OCI-LY7 (cell line): ENCODE measurements around the gene TTBK1. TPM values are rescaled to one million over a fixed set of nuclear protein-coding genes. Genes with fewer than 3 reads are reported as not detected.

ENCODE experiments used
- BruUV-seq: library from RNA; stranded (reverse); fragments of 400-500 nt; replicated peaks from 2 replicates; lab custom pipeline; 2021; lab: Mats Ljungman, UMichigan
- CTCF ChIA-PET: fragments of 300-600 bp; sonication (Branson Sonifier 250); formaldehyde crosslinking; loops from one replicate; lab custom pipeline; 2022; ENCODE audit warnings: antibody characterized with exemption; ENCODE audit not compliant: unreplicated experiment; lab: Charles Lee
- POLR2A ChIA-PET: fragments of 300-600 bp; sonication (Branson Sonifier 250); formaldehyde crosslinking; loops from one replicate; lab custom pipeline; 2022; ENCODE audit warnings: antibody characterized with exemption; lab: Charles Lee
- DNase-seq: peaks from one replicate; pipeline ENCODE4 v3.0.0-alpha.2; 2015; ENCODE audit warnings: low spot score
- H2AFZ ChIP-seq: fragments of 200-600 bp; sonication (generic), shearing (Covaris generic); 2 replicates; pipeline ENCODE4 v1.6.1; 2014; ENCODE audit warnings: mild to moderate bottlenecking, antibody characterized with exemption, low read length, moderate library complexity
- H3K27ac ChIP-seq: fragments of 200-600 bp; sonication (generic); 2 replicates; pipeline ENCODE4 v1.5.1; 2014; ENCODE audit warnings: mixed run types, low read depth, mild to moderate bottlenecking, moderate library complexity, low read length, inconsistent platforms; ENCODE audit not compliant: poor library complexity, severe bottlenecking
- H3K36me3 ChIP-seq: fragments of 200-600 bp; sonication (generic); 2 replicates; pipeline ENCODE4 v1.6.1; 2014; ENCODE audit warnings: mild to moderate bottlenecking, antibody characterized with exemption, low read length, moderate library complexity, mixed read lengths; ENCODE audit not compliant: insufficient read depth
- H3K4me1 ChIP-seq: fragments of 200-600 bp; sonication (generic); 2 replicates; pipeline ENCODE4 v1.5.1; 2014; ENCODE audit warnings: mild to moderate bottlenecking, low read length; ENCODE audit not compliant: insufficient read depth, poor library complexity, severe bottlenecking
- H3K4me2 ChIP-seq: fragments of 200-600 bp; sonication (generic); 2 replicates; pipeline ENCODE4 v1.6.1; 2014; ENCODE audit warnings: mild to moderate bottlenecking, low read length
- H3K4me3 ChIP-seq: fragments of 200-600 bp; sonication (generic); 2 replicates; pipeline ENCODE4 v1.5.1; 2014; ENCODE audit warnings: mild to moderate bottlenecking, low read depth, low read length; ENCODE audit not compliant: poor library complexity, severe bottlenecking
- H3K79me2 ChIP-seq: fragments of 200-600 bp; sonication (generic); 2 replicates; pipeline ENCODE4 v1.6.1; 2016; ENCODE audit warnings: low read depth, mild to moderate bottlenecking, low read length, moderate library complexity, mixed read lengths; ENCODE audit not compliant: insufficient read depth
- H3K9me2 ChIP-seq: fragments of 200-600 bp; sonication (generic); 2 replicates; pipeline ENCODE4 v1.6.1; 2016; ENCODE audit warnings: mild to moderate bottlenecking, low read length, mixed read lengths; ENCODE audit not compliant: insufficient read depth
- H3K9me3 ChIP-seq: fragments of 200-600 bp; sonication (generic); 2 replicates; pipeline ENCODE4 v1.6.1; 2014; ENCODE audit warnings: mild to moderate bottlenecking, mixed run types, low read length, mixed read lengths
- H4K20me1 ChIP-seq: fragments of 200-600 bp; sonication (generic); 2 replicates; pipeline ENCODE4 v1.6.1; 2014; ENCODE audit warnings: mild to moderate bottlenecking, antibody characterized with exemption, low read length, moderate library complexity, mixed read lengths; ENCODE audit not compliant: insufficient read depth
- CTCF ChIP-seq: fragments of 200-600 bp; sonication (generic); conservative IDR thresholded peaks from 2 replicates; pipeline ENCODE4 v1.5.1; 2014; ENCODE audit warnings: mild to moderate bottlenecking, antibody characterized with exemption, low read length, moderate library complexity, mixed read lengths
- EZH2phosphoT487 ChIP-seq: fragments of 200-600 bp; sonication (generic); IDR thresholded peaks from 2 replicates; pipeline ENCODE4 v1.6.1; 2018; ENCODE audit warnings: low read depth, borderline replicate concordance, mild to moderate bottlenecking, mixed run types, antibody characterized with exemption, low read length, moderate library complexity, mixed read lengths
- intact Hi-C: fragments of 100-400 bp; cut with micrococcal nuclease; formaldehyde crosslinking; loops from one replicate; pipeline ENCODE4 v1.10.0; 2022; ENCODE audit not compliant: unreplicated experiment
- total RNA-seq, 2 experiments: library from RNA; depleted of rRNA in 1 of 2; stranded (reverse); fragments of >200 nt in 1 of 2; shearing (Covaris generic) in 1 of 2; gene quantifications; 2 replicates each; pipeline ENCODE4 v1.2.3, GENCODE V29; 2014 to 2022

The TTBK1 gene
- total RNA-seq, 2 experiments from 2014 or later, result 0.35 to 1.7 TPM

- DNase-seq, result no peak
- no peaks in the 10 kb centered on the region for H4K20me1 ChIP-seq
- H2AFZ ChIP-seq, result no peak overlapping the region
- ChIA-PET CTCF (no interaction called here), POLR2A (no interaction called here)
- H3K4me3 ChIP-seq, result no peak overlapping the region
- no peak for TF ChIP-seq CTCF
- no peak for TF ChIP-seq EZH2phosphoT487
- no peak overlapping the region for H3K27ac ChIP-seq
- intact Hi-C loops, result no loop called here
- H3K9me2 ChIP-seq, result no peaks in the 10 kb centered on the region
- peaks cover 11% of the 10 kb centered on the region for H3K4me1 ChIP-seq
- H3K9me3 ChIP-seq, result no peaks in the 10 kb centered on the region
- no peak overlapping the region for H3K4me2 ChIP-seq
- H3K36me3 ChIP-seq, result no peaks in the 10 kb centered on the region
- BruUV-seq, result no TSS peak
- H3K79me2 ChIP-seq, result no peaks in the 10 kb centered on the region
Observed at GRCh38 chr6:43306086-43306485, 62.8 kb downstream of the TTBK1 start.

- peaks cover 11% of the 10 kb centered on the region for H3K4me1 ChIP-seq
- ChIA-PET POLR2A (interaction anchor here (0.5 to 1.1 kb wide), 3 partner anchors 12 to 856 kb away, joined by 3 to 6 read pairs (median 3); partner anchors contain the start of gene TRERF1), CTCF (no interaction called here)
- intact Hi-C loops, result no loop called here
- H3K9me2 ChIP-seq, result no peaks in the 10 kb centered on the region
- no TSS peak for BruUV-seq
- no peaks in the 10 kb centered on the region for H3K79me2 ChIP-seq
- H4K20me1 ChIP-seq, result no peaks in the 10 kb centered on the region
- no peak overlapping the region for H3K4me2 ChIP-seq
- no peak for DNase-seq
- no peaks in the 10 kb centered on the region for H3K36me3 ChIP-seq
- no peak overlapping the region for H3K27ac ChIP-seq
- H2AFZ ChIP-seq, result no peak overlapping the region
- no peak overlapping the region for H3K4me3 ChIP-seq
- no peaks in the 10 kb centered on the region for H3K9me3 ChIP-seq
- TF ChIP-seq CTCF, result no peak
- TF ChIP-seq EZH2phosphoT487, result no peak
Observed at GRCh38 chr6:43307451-43308100, 64.3 kb downstream of the TTBK1 start.
